Measurements from ENCODE around the gene SCYGR6.

SCYGR6 gene

DNA sequence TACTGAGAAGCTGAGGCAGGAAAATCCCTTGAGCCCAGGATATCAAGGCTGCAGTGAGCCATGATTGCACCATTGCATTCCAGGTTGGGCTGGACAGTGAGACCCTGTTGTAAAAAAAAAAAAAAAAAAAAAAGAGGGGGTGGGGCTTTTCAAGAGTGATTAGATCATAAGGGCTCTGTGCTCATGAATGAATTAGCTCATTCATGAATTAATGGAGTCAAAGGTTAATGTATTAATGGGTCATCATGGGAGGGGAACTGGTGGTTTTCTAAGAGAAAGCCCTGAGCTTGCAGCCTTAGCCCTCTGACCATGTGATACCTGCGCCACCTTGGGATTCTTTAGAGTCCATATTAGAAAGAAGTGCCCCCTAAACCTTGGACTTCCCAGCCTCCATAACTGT is 11.3 kb downstream of the SCYGR6 start:
- H3K4me3 ChIP-seq (ENCODE audit: low read depth, low read length) = no peak overlapping the region

DNA sequence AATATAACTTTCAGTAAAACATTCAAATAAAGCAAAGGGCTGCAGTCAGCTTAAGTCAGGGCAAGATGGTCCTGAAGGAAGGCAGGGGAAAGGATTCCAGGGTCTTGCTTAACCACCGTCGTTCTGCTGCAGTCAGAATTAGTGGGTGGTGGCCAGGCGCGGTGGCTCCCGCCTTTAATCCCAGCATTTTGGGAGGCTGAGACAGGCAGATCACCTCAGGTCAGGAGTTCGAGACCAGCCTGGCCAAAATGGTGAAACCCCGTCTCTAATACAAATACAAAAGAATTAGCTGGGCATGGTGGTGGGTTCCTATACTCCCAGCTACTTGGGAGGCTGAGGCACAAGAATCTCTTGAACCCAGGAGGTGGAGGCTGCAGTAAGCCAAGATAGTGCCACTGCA is 13.6 kb downstream of the SCYGR6 start:
- TF ChIP-seq, protein P1, sequence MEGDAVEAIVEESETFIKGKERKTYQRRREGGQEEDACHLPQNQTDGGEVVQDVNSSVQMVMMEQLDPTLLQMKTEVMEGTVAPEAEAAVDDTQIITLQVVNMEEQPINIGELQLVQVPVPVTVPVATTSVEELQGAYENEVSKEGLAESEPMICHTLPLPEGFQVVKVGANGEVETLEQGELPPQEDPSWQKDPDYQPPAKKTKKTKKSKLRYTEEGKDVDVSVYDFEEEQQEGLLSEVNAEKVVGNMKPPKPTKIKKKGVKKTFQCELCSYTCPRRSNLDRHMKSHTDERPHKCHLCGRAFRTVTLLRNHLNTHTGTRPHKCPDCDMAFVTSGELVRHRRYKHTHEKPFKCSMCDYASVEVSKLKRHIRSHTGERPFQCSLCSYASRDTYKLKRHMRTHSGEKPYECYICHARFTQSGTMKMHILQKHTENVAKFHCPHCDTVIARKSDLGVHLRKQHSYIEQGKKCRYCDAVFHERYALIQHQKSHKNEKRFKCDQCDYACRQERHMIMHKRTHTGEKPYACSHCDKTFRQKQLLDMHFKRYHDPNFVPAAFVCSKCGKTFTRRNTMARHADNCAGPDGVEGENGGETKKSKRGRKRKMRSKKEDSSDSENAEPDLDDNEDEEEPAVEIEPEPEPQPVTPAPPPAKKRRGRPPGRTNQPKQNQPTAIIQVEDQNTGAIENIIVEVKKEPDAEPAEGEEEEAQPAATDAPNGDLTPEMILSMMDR (IDR thresholded peaks at IDR 0.05; ENCODE audit: insufficient read depth, low read depth, low read length, missing control alignments) = no peak
- DNase-seq (ENCODE audit: low read depth) = no peak
- no peak overlapping the region for H3K4me3 ChIP-seq (ENCODE audit: low read depth, low read length)

More for the DNA sequence above, 11.3 kb downstream of the SCYGR6 start:
- DNase-seq (ENCODE audit: low read depth) = no peak
- TF ChIP-seq, protein P1 (IDR thresholded peaks at IDR 0.05; ENCODE audit: insufficient read depth, low read depth, low read length, missing control alignments) = no peak

DNA sequence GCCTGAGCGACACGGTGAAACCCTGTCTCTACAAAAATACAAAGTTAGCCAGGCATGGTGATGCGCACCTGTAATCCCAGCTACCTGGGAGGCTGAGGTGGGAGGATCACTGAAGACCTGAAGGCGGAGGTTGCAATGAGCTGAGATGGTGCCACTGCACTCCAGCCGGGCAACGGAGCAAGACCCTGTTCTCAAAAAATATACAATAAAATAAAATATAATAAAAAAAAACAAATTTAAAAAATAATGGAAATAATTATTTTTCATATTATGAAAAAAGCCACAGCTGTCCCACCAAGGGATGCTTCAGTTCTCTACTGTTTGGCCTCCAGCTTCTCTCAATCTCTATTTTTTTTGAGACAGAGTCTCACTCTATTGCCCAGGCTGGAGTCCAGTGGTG is 17.2 kb downstream of the SCYGR6 start:
- no peak for DNase-seq (ENCODE audit: low read depth)
- H3K4me3 ChIP-seq (ENCODE audit: low read depth, low read length) = no peak overlapping the region
- TF ChIP-seq, protein P1 (IDR thresholded peaks at IDR 0.05; ENCODE audit: insufficient read depth, low read depth, low read length, missing control alignments) = no peak

DNA sequence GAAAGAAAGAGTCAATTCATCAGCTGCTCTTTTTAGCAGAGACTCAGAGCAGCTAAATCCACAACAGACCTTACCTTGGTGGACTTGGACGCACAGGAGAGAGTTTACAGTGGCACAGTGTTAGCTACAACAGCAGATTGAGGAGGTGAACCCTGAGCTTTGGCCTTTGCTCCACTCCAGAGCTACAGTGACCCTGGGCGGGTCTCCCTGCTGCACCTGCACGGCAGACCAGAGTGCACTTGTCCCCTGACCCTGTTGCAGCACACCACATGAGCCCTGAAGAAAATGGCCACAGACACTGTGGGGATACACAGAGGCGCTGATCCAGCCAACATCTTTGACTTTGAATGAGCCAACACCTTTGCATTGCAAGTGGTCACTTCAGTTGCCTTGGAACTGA is 17.7 kb downstream of the SCYGR6 start:
- TF ChIP-seq, protein P1 (IDR thresholded peaks at IDR 0.05; ENCODE audit: insufficient read depth, low read depth, low read length, missing control alignments) = no peak
- H3K4me3 ChIP-seq (ENCODE audit: low read depth, low read length) = no peak overlapping the region
- no peak for DNase-seq (ENCODE audit: low read depth)

DNA sequence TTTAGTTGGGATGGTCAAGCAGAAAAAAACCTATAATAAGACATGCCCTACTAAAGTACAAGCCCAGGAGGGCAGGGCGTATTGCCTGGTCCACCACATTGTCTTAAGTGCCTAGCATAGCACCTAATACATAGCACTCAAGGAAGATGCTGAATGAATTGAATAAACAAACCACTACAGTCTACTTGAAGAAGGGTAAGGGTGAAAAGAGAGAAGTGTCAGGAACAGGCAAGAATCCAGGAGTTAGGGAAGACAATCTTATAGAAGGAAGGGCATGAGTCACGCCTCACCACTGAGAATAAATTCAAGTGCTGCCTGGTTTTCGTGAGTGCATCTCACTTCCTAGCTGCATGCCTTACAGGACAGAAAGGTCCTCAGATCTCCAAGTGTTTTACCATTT is 20.6 kb downstream of the SCYGR6 start:
- no peak for DNase-seq (ENCODE audit: low read depth)
- H3K4me3 ChIP-seq (ENCODE audit: low read depth, low read length) = no peak overlapping the region
- TF ChIP-seq, protein P1 (IDR thresholded peaks at IDR 0.05; ENCODE audit: insufficient read depth, low read depth, low read length, missing control alignments) = no peak

DNA sequence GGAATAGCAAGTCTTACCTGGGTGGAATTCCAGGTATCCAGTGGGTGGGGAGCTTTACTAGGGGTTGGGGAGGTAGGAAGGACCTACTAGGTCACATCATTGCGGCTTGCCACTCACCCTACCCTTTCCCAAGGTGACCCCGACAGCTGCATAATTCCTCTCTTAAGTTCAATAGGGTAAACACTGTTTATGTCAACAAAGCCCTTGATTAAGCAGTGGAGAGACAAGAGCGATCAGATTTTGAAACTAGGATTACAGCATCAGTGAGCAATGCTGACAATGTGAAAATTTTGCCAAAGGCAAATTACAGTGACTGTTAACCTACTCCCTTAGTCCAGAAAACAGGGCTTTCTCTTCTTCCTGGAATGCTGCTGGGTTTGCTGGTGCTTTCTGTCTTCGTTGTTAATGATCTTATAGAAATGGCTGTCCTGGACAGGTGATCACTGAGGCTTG is 21.3 kb downstream of the SCYGR6 start:
- TF ChIP-seq, protein P1 (IDR thresholded peaks at IDR 0.05; ENCODE audit: insufficient read depth, low read depth, low read length, missing control alignments) = no peak
- DNase-seq (ENCODE audit: low read depth) = no peak
- no peak overlapping the region for H3K4me3 ChIP-seq (ENCODE audit: low read depth, low read length)

DNA sequence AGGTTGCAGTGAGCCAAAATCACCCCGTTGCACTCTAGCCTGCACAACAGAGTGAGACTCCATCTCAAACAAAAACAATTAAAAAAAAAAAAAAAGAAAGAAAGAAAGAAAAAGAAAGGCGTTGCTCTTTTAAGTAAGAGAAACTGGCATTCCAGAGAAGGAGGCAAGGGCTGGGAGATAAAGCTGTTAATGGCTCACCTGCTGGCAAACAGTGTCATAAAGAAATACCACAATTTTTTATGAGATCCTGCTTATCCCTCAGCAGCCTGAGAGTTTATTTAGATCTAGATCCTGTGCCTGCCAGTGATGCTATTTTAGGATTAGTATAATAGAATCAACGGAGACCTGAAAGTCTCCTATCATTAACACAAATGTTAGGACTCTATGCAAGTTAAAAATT is 23.0 kb downstream of the SCYGR6 start:
- no peak overlapping the region for H3K4me3 ChIP-seq (ENCODE audit: low read depth, low read length)
- DNase-seq (ENCODE audit: low read depth) = no peak
- TF ChIP-seq, protein P1 (IDR thresholded peaks at IDR 0.05; ENCODE audit: insufficient read depth, low read depth, low read length, missing control alignments) = no peak

Data from GM12865 (cell line).